GM18951 (cell line): ENCODE data around the gene NUBPL.
"Not testable (repeated sequence)": the region's sequence is repeated elsewhere in the genome, so short reads cannot be mapped to it uniquely, and the experiment has no call there.

Source experiments
- POLR2A ChIP-seq: IDR thresholded peaks from 4 replicates; pipeline ENCODE4 v1.6.1; 2011; ENCODE audit warnings: mild to moderate bottlenecking; ENCODE audit not compliant: insufficient read length, insufficient read depth; ENCODE audit errors: extremely low read depth
- in situ Hi-C: fragments of 300-500 bp; cut with MboI; formaldehyde crosslinking; loops from one replicate; pipeline ENCODE4 v1.12.0; 2022; ENCODE audit warnings: low sequenced_read_pairs, mixed read lengths, inconsistent platforms; ENCODE audit not compliant: unreplicated experiment

Gene NUBPL

DNA sequence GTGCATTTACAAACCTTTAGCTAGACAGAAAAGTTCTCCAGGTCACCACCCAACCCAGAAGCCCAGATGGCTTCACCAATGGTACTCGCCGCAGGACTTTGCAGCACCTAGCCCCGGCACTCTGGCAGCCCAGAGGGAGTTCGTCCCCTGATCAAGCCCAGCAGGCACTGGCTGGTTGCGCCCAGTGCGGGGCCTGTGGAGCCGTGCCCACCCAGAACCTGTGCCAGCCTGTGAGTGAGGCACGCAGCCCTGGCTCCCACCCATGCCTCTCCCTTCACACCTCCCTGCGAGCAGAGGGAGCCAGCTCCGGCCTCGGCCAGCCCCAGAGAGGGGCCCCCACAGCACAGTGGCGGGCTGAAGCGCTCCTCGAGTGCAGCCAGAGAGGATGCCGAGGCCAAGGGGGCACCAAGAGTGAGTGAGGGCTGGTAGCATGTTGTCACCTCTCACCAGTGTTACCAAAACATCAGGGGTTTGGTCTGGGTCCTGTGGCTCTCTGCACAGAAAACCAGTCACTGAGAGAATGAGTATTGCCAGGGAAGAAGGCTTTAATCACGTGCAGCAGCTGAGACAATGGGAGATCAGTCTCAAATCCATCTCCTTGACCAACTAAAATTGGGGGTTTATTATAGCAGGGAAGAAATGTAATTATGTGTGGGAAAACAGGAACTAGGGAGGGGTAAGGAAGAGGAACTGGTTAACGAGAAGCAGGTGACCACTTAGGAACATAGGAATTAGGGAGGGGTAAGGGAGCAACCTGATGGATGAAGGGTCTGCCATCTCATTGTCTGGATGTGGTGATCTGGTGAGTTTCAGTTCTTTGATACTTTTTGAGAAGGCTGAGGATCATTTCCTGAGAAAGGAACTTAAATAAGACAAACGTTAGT lies 151.3 kb downstream of the NUBPL start:
- in situ Hi-C loops = no loop called here
- no peak for TF ChIP-seq POLR2A

GRCh38 chr14:31716208-31716607 lies 155.0 kb downstream of the NUBPL start:
- TF ChIP-seq POLR2A = no peak
- in situ Hi-C loops = no loop called here

- in situ Hi-C loops = no loop called here
- TF ChIP-seq POLR2A = no peak
These were observed 156.3 kb downstream of the NUBPL start for GRCh38 chr14:31717294-31718085.

- in situ Hi-C loops = no loop called here
- TF ChIP-seq POLR2A = no peak
These were observed 157.4 kb downstream of the NUBPL start for GRCh38 chr14:31718585-31718984.

DNA sequence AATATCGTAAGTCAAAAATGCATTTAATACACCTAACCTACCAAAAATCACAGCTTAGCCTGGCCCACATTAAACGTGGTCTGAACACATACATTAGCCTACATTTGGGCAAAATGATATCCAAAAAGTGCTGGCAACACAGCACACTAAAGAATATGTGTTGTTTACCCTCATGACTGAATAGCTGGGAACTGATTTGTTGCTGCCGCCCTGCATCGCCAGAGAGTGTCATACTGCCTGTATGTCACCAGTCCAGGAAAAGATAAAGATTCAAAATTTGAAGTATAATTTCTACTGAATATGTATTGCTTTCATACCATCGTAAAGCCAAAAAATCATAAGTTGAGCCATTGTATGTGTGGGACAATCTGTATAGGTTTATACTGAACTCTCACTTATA lies 157.8 kb downstream of the NUBPL start:
- in situ Hi-C loops = no loop called here

DNA sequence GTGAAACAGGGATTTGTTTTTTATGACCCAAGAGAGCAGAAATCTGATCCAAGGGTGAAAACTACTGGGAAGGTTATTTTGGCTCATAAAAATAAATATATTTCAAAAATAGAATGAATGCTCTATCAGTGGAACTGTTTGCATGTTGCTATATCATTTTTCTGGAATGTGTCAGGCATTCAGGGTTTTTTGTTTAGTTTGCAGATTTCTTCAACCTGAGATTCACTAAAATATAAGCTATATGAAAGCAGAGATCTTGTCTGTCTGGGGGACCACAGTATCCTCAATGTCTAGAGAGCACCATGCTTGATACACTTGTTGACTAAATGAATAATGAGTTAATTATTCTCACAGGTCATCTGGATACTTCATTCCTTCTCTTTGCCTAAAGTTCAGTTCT lies 165.1 kb downstream of the NUBPL start:
- in situ Hi-C loops = no loop called here
- no peak for TF ChIP-seq POLR2A

More for the DNA sequence above, 157.8 kb downstream of the NUBPL start:
- no peak for TF ChIP-seq POLR2A

DNA sequence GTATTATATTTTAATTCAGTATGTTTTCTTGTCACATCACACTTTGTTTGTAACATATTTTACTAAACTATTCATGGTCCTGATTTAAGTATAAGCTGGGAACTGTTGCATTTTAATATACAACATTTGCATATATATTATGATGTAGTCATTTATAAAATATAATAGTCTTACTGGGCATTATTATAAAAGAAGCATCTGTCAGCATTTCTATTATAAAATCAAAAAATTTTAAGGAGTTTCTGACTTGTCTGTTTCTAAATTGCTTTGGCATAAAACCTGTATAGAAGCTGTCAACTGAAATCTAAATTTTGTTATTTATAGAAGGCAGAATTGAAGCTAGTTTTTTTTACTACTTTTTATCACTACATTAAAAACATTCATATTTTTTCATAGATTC lies 166.6 kb downstream of the NUBPL start:
- in situ Hi-C loops = no loop called here
- TF ChIP-seq POLR2A = no peak

DNA sequence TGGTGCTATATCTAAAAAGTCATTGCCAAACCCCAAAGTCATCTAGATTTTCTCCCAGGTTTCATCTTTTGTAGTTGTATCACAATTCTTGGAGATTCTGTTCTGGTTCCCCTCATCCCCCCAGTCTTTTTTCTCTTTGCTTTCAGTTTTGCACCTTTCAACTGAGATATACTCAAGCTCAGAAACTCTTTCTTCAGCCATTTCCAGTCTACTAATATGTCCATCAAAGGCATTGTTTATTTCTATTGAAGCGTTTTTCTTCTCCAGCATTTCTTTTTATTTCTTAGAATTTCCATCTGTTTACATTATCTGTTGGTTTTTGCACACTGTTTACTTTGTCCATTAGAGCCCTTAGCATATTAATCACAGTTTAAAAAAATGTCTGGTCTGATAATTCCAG lies 179.5 kb downstream of the NUBPL start:
- in situ Hi-C loops = no loop called here
- TF ChIP-seq POLR2A = no peak

GRCh38 chr14:31745741-31746140 lies 184.5 kb downstream of the NUBPL start:
- TF ChIP-seq POLR2A = no peak
- in situ Hi-C loops = no loop called here

- in situ Hi-C loops = no loop called here
- no peak for TF ChIP-seq POLR2A
These were observed 185.1 kb downstream of the NUBPL start for GRCh38 chr14:31746326-31746725.

DNA sequence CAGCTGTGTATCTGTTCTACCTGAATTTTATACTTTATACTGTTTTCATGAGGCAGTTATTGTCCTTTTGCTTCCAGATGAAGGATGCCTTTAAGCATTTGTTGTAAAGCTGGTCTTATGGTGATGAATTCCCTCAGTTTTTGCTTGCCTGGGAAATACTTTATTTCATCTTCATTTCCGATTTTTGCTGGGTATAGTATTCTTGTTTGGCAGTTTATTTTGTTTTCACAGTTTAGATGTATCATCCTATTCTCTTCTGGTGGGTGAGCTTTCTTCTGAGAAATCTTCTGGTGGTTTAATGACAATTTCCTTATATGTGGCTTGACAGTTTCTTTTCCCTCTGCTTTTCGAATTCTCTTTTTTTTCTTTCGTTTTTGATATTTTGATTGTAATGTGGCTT lies 188.1 kb downstream of the NUBPL start:
- TF ChIP-seq POLR2A = no peak
- in situ Hi-C loops = no loop called here

DNA sequence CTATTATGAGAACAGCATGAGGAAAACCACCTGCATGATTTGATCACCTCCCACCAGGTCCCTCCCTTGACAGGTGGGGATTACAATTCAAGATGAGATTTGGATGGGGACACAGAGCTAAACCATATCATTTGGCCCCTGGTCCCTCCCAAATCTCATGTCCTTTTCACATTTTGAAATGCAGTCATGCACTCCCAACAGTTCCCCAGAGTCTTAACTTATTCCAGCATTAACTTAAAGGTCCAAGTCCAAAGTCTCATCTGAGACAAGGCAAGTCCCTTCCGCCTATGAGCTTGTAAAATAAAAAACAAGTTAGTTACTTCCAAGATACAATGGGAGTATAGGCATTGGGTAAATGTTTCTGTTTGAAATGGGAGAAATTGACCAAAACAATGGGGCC lies 189.8 kb downstream of the NUBPL start:
- in situ Hi-C loops = not testable (repeated sequence)

GRCh38 chr14:31752867-31753661 lies 191.9 kb downstream of the NUBPL start:
- in situ Hi-C loops = no loop called here
- TF ChIP-seq POLR2A = no peak
